IPS-NIHi7 (cell line): ENCODE measurements around the gene NT5DC4.

Experiments
- DNase-seq: peaks from one replicate; pipeline ENCODE4 v3.0.0; 2012; ENCODE audit warnings: mixed read lengths; ENCODE audit errors: extremely low spot score

NT5DC4 gene

GRCh38 chr2:112723547-112723940 is 2.7 kb downstream of the NT5DC4 start:
- no peak for DNase-seq

- DNase-seq: no peak
Observed at GRCh38 chr2:112723995-112724394, 3.2 kb downstream of the NT5DC4 start.

GRCh38 chr2:112724591-112725525 is 4.0 kb downstream of the NT5DC4 start:
- DNase-seq: peak; percentile 75

GRCh38 chr2:112725545-112726457 is 5.0 kb downstream of the NT5DC4 start:
- DNase-seq: no peak

- peak; percentile 98 for DNase-seq
Observed at GRCh38 chr2:112726487-112727190, 5.8 kb downstream of the NT5DC4 start.

- no peak for DNase-seq
Observed at GRCh38 chr2:112727276-112728028, 6.6 kb downstream of the NT5DC4 start.

GRCh38 chr2:112728029-112728362 is 7.2 kb downstream of the NT5DC4 start:
- DNase-seq: no peak

GRCh38 chr2:112728378-112729175 is 7.8 kb downstream of the NT5DC4 start:
- DNase-seq: no peak

- DNase-seq: no peak
Observed at GRCh38 chr2:112730216-112730615, 9.4 kb downstream of the NT5DC4 start.

GRCh38 chr2:112730791-112731190 is 10.0 kb downstream of the NT5DC4 start:
- no peak for DNase-seq

- no peak for DNase-seq
Observed at GRCh38 chr2:112731479-112731878, 10.7 kb downstream of the NT5DC4 start.

- DNase-seq: no peak
Observed at GRCh38 chr2:112733456-112733855, 12.6 kb downstream of the NT5DC4 start.

GRCh38 chr2:112733871-112734270 is 13.1 kb downstream of the NT5DC4 start:
- no peak for DNase-seq

- DNase-seq: no peak
Observed at GRCh38 chr2:112737542-112738232, 16.9 kb downstream of the NT5DC4 start.

- DNase-seq: no peak
Observed at GRCh38 chr2:112740527-112740926, 19.7 kb downstream of the NT5DC4 start.

GRCh38 chr2:112749755-112750559 is 29.1 kb downstream of the NT5DC4 start:
- peak; percentile 86 for DNase-seq

GRCh38 chr2:112750560-112750843 is 29.7 kb downstream of the NT5DC4 start:
- no peak for DNase-seq

- DNase-seq: no peak
Observed at GRCh38 chr2:112751451-112752197, 30.8 kb downstream of the NT5DC4 start.
